GM12878 (cell line): Measurements from ENCODE around the gene RANGAP1.
"Not testable (repeated sequence)": the region's sequence is repeated elsewhere in the genome, so short reads cannot be mapped to it uniquely, and the experiment has no call there.

Experiments
- ATF3 ChIP-seq: IDR thresholded peaks from 2 replicates; pipeline ENCODE4 v1.6.1; 2011; ENCODE audit warnings: low read depth, mild to moderate bottlenecking, low read length, moderate library complexity, borderline replicate concordance; ENCODE audit errors: extremely low read depth
- EP300 ChIP-seq, 2 experiments: fragments of 150-350 bp in 1 of 2; IDR thresholded peaks; 2 replicates each; pipeline ENCODE4 v1.6.1; 2011 to 2012; ENCODE audit warnings: low read depth in 2 of 2, low read length in 2 of 2, borderline replicate concordance in 1 of 2, improper control_type of control experiment in 1 of 2, inconsistent platforms in 1 of 2; ENCODE audit not compliant: control insufficient read depth in 1 of 2

- not testable (repeated sequence) for TF ChIP-seq EP300 (IDR thresholded peaks at IDR 0.05; ENCODE audit: borderline replicate concordance in 1 of 2, control insufficient read depth in 1 of 2, low read depth in 2 of 2, low read length in 2 of 2); ATF3
Observed at GRCh38 chr22:41259756-41260155, 26.2 kb downstream of the RANGAP1 start.
